AG08395 (cell line): ENCODE results near the gene GALNT14.
A peak's percentile ranks its signal among the peaks of the same experiment; 100 is the strongest.

Experiments
- DNase-seq: peaks from one replicate; pipeline ENCODE4 v3.0.0; 2012; ENCODE audit warnings: mixed read lengths, low spot score

GALNT14 gene

GRCh38 chr2:30974554-30974953 lies 163.7 kb downstream of the GALNT14 start:
- DNase-seq: no peak

DNA sequence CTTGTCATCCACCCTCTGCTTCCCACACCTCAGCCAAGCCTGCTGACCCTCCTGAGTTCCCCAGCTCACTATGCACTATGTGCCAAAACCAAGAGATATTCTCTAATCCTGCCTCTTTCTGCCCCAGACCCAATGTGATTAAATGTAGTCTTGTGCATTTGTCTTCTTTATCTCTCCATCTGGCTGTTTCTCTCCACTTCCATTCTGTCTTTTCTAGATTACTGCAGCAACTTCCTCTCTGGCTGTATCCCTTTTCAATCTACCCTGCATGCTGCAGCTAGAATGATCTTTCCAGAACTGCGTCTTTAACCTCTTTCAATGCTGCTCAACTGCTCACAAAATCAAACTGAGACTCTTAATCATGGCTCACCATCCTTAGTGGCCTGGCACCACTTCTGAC lies 164.1 kb downstream of the GALNT14 start:
- DNase-seq: no peak

- DNase-seq: peak; percentile 38
These were observed 166.8 kb downstream of the GALNT14 start for GRCh38 chr2:30971231-30972025.

GRCh38 chr2:30968660-30969397 lies 169.4 kb downstream of the GALNT14 start:
- peak; percentile 46 for DNase-seq

DNA sequence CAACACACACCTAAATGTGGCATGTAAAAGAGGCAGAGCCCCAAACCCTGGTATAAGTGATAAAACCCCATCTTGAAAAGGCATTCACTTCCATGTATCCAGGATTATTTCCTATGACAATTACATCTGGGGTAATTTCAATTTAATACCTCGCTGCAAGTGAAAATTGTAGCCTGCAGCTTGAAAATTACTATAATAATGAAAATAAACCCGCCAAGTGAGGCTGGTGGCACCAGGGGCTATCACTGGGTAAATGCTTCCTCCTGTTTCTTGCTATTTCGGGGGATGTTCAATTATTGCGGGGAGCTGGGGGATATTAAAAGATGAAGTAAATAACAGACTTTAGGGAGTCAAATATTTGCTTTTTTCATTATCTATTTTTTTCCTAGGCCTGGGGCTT lies 171.5 kb downstream of the GALNT14 start:
- DNase-seq: no peak

DNA sequence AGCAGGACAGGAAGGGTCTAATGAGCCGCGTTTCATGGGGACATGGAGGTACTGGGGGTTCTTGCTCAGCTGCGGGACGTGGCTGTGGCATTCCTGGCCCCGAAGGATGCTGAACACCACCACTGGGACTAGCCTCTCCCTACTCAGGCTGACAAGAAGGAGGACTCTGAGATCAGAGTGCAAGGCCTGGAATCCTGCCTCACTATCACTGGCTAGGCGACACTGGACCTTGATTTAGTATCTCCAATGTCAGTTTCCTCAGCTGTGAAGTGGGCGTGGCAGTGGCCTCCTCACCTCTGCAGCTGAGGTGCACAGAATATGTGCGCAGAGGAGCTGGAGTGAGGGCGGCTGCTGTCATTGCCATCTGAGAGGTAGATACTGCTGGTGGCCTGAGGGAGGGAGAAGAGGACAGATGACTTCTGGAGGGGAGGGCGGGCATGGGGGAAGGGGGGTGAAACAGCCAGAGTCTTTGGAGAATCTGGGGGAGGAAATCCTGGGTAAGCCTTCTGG lies 173.2 kb downstream of the GALNT14 start:
- DNase-seq: no peak

GRCh38 chr2:30964334-30965005 lies 173.8 kb downstream of the GALNT14 start:
- no peak for DNase-seq

DNA sequence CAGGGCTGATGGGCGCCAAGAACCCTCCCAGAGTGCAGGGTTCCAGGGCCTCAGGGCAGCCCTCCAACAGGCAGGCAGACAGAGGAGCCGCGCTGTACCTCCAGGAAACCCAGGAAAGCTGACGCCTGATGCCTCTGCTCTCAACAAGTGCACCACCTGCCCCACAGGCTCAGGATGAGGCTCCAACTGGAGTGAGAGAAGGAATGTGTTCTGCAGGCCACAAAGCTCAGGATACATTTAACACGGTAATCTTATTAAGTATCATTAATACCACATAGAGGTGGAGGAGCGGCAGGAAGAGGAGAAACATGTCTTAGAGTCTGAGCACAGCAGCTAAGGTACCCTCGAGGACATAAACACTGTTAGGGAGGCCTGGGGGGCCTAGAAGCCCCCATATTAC lies 175.1 kb downstream of the GALNT14 start:
- no peak for DNase-seq

GRCh38 chr2:30960213-30960612 lies 178.0 kb downstream of the GALNT14 start:
- no peak for DNase-seq

GRCh38 chr2:30959653-30960052 lies 178.6 kb downstream of the GALNT14 start:
- no peak for DNase-seq

DNA sequence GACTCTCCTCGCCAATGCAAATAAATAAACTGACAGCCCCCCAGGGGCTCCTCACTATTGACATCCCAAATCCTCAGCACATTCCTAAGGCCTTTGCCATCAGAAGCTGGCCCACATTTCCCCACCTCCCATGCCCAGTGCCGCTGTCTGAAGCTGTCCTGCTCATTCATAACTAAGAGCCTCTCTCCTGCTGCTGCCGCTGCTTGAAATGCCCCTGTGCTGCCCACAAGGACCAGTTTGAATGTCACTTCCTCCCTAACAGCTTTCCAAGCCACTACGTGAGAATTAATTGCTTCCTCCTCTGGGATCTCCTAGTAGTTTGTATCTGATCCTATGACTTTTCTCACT lies 179.3 kb downstream of the GALNT14 start:
- DNase-seq: no peak

DNA sequence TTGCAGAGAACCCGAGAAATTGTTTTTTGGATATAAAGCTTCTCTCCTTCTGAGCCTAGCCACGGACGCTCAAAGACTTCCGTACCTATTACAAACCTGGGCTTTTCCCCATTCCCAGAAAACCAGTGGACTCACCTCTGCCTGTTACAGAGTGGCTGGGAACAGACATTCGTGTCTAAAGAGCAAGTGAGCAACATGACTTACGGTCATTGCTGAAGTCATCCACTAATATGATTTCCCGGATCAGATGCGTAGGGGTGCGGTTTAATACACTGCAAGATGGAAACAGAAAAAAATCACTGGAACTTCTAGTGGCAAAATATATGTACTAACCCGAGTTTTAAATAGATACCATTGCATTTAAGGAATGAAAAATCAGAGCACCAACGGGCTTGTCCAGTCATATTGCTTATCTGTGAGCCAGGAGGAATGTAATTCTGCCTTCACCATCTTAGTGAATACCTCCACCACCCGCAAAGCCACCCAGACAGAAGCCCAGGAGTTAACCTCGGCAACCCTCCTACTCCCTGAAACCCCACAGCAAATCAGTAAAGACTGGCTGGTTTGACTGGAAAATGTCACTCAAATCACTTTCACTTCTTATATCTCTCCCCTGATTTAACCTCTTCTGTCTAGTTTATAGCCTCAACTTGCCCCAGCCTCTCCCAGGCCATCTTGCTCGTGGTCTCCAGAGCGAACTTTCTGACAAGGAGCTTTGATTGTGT lies 179.9 kb downstream of the GALNT14 start:
- no peak for DNase-seq

- DNase-seq: no peak
These were observed 180.6 kb downstream of the GALNT14 start for GRCh38 chr2:30957591-30957990.

DNA sequence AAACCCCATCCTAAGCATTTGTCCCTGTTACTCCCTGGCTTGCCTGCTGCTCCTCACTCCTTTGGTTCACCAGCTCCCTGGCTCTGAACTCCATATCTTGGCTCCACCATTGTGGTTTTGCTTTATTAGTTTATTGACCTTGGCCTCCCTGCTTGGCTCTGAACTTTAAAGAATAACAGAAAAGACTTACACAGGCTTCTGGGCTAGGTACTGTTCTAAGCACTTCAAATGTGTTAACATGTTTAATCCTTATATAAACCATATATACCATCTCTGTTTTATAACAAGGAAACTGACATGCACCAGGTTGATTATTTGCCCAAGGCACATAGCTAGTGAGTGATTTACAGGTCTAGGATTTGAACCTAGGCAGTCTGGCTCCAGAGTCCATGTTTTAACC lies 181.2 kb downstream of the GALNT14 start:
- no peak for DNase-seq

DNA sequence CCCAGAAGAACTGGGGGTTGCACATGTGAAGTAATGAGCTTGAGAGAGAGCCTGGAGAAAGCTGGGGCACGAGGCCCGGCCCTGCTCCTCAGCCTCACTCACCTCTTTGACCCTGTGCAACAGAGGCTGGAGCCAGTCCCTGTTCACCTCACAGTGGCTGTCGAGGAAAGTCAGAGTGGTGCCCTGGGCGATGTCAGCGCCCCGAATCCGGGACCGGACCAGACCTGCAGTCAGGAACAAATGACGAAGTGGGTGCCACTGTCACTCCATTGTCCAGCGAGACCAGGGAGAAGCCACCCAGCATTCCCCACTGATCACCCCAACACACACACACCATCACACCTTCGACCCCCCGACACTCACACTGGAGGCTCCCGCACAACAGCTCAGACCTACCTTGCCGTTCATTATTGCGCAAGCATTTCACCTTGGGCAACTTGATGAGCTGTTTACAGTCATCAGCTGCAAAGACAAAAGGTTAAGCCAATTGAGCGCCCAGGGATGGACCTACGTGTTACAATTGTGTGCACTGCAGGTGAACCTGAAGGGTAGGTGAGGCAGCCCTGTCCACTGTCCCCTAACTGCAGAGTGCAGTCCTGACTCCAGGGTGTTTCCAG lies 182.6 kb downstream of the GALNT14 start:
- no peak for DNase-seq

- no peak for DNase-seq
These were observed 187.9 kb downstream of the GALNT14 start for GRCh38 chr2:30950339-30950738.

GRCh38 chr2:30949435-30949834 lies 188.8 kb downstream of the GALNT14 start:
- DNase-seq: peak; percentile 19

GRCh38 chr2:30948857-30949256 lies 189.4 kb downstream of the GALNT14 start:
- DNase-seq: no peak

DNA sequence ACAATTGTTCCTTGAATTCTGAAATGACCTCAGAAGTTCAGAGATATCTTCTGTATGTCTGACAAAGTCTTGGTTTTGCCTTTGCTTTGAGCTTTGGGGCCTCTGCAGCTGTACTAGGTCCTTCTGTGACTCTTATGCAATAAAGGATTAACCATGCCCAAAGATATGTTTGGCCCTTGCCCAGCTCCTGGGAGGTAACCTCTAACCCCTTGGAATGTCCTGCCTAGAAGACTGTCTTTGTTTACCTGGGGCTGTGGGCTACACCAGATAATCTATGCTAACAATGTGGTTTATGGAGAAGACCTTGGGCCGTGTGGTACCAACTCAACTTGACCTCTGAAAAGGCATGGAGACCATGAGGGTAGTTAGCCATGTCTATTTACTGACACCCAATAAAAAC lies 190.1 kb downstream of the GALNT14 start:
- DNase-seq: no peak

DNA sequence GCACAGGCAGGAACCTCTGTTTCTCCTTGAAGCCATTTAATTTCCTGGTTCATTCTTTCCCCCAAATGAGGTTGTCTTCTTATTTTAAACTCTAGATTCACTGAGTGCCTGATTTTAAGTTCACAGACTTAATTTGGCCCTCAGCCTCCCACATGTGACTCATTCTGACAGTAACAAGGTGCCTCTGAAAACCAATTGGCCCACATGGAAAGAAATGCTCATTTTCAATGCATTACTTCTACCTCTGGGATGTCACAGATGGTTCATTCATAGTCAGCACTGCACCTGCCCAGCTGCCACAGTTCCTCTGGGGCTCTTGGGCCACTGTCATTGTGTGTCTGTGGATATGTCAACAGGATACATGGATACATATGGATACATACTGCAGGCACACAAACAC lies 190.6 kb downstream of the GALNT14 start:
- DNase-seq: no peak

DNA sequence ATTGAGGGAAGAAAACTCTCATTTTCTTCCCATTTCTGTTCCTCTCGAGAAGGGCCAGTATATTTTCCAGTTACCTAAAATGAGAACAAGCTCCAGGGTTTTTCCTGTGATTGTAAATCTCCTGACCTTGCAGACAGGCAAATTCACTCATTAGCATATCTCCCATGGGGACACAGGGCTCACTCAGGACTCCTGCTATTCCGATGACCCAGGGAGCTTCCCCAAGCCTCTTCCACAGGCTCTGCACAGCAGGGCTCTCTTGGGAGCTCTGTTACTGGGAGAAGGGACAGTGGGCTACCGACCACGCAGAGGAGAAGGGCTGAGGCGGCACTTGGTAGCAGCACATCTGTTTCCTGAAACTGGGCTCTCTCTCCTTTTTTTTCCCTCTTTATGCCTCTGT lies 195.8 kb downstream of the GALNT14 start:
- DNase-seq: no peak

DNA sequence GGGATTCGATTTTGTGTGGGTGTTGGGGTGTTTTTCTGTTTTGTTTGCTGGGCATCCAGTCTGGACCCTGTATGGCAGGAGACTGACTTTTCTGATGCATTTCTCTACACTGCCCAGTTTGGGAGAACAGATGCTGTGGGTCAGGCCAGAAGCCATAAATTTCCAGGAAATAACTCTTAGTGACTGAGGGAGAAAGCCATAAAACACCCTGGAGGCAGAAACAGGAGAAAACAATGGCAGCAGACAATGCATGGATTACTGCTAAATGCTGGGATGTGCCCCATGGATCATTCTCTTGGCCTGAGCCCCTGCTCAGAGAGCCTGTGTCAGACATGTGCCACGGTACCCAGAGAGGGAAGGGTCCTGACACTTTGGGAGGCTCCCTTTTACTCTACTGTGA lies 197.4 kb downstream of the GALNT14 start:
- no peak for DNase-seq
